Anterior cingulate cortex (tissue), 58 donors: ENCODE results near the gene SORBS2.
"Not testable (repeated sequence)": the region's sequence is repeated elsewhere in the genome, so short reads cannot be mapped to it uniquely, and the experiment has no call there.

Experiments
- DNase-seq, 58 donors: peaks; one replicate each; lab custom pipeline; 2025; lab: John Stamatoyannopoulos, UW

Gene SORBS2

GRCh38 chr4:185719500-185719858 lies 92.5 kb downstream of the SORBS2 start:
- no peak for DNase-seq

- DNase-seq: no peak
Observed at GRCh38 chr4:185718578-185719499, 93.2 kb downstream of the SORBS2 start.

GRCh38 chr4:185717377-185717741 lies 94.6 kb downstream of the SORBS2 start:
- DNase-seq: no peak

- DNase-seq: peak in 33 of 58 donors; percentile 8 to 80 (median 42)
Observed at GRCh38 chr4:185716577-185717376, 95.2 kb downstream of the SORBS2 start.

GRCh38 chr4:185716141-185716551 lies 95.8 kb downstream of the SORBS2 start:
- DNase-seq: no peak

- not testable (repeated sequence) for DNase-seq
Observed at GRCh38 chr4:185714524-185714923, 97.5 kb downstream of the SORBS2 start.

GRCh38 chr4:185713731-185714130 lies 98.3 kb downstream of the SORBS2 start:
- DNase-seq: no peak

- DNase-seq: no peak
Observed at GRCh38 chr4:185713272-185713671, 98.7 kb downstream of the SORBS2 start.

- DNase-seq: no peak
Observed at GRCh38 chr4:185712350-185713024, 99.5 kb downstream of the SORBS2 start.

- no peak for DNase-seq
Observed at GRCh38 chr4:185711726-185712125, 100.3 kb downstream of the SORBS2 start.

- DNase-seq: peak in 10 of 58 donors; percentile 8 to 39 (median 18)
Observed at GRCh38 chr4:185710487-185710995, 101.5 kb downstream of the SORBS2 start.

- DNase-seq: no peak
Observed at GRCh38 chr4:185709802-185710486, 102.0 kb downstream of the SORBS2 start.

GRCh38 chr4:185708348-185708747 lies 103.6 kb downstream of the SORBS2 start:
- no peak for DNase-seq

GRCh38 chr4:185707622-185708021 lies 104.4 kb downstream of the SORBS2 start:
- DNase-seq: not testable (repeated sequence)

- DNase-seq: no peak
Observed at GRCh38 chr4:185702147-185702663, 109.8 kb downstream of the SORBS2 start.

- DNase-seq: no peak
Observed at GRCh38 chr4:185700630-185701029, 111.4 kb downstream of the SORBS2 start.

- no peak for DNase-seq
Observed at GRCh38 chr4:185700048-185700447, 111.9 kb downstream of the SORBS2 start.

GRCh38 chr4:185697488-185697887 lies 114.5 kb downstream of the SORBS2 start:
- no peak for DNase-seq

- DNase-seq: peak in 2 of 58 donors; percentile 3 to 27
Observed at GRCh38 chr4:185695743-185696142, 116.3 kb downstream of the SORBS2 start.
